GM18505 (cell line): ENCODE results near the gene CAPN1.
"Not testable (repeated sequence)": the region's sequence is repeated elsewhere in the genome, so short reads cannot be mapped to it uniquely, and the experiment has no call there.

Experiments used
- ATAC-seq: cut with Tn5 transposase; IDR thresholded peaks from one replicate; pipeline ENCODE4 v1.9.1; 2021; ENCODE audit not compliant: unreplicated experiment
- POLR2A ChIP-seq: IDR thresholded peaks from 4 replicates; pipeline ENCODE4 v1.6.1; 2011; ENCODE audit warnings: borderline replicate concordance; ENCODE audit not compliant: insufficient read depth, insufficient read length; ENCODE audit errors: extremely low read depth

The CAPN1 gene

GRCh38 chr11:65227879-65228278 is 46.2 kb downstream of the CAPN1 start:
- TF ChIP-seq POLR2A, result no peak
- ATAC-seq, result no peak

GRCh38 chr11:65236194-65237059 is 54.7 kb downstream of the CAPN1 start:
- TF ChIP-seq POLR2A, result no peak
- no peak for ATAC-seq

- not testable (repeated sequence) for ATAC-seq
These were observed 56.6 kb downstream of the CAPN1 start for GRCh38 chr11:65238302-65238701.

- TF ChIP-seq POLR2A, result no peak
- no peak for ATAC-seq
These were observed 59.4 kb downstream of the CAPN1 start for GRCh38 chr11:65241134-65241533.

GRCh38 chr11:65241692-65242091 is 60.0 kb downstream of the CAPN1 start:
- ATAC-seq, result no peak
- no peak for TF ChIP-seq POLR2A

- no peak for TF ChIP-seq POLR2A
These were observed 60.7 kb downstream of the CAPN1 start for GRCh38 chr11:65242389-65242788.

GRCh38 chr11:65243797-65244196 is 62.1 kb downstream of the CAPN1 start:
- no peak for ATAC-seq
- TF ChIP-seq POLR2A, result no peak

More at GRCh38 chr11:65242389-65242788, 60.7 kb downstream of the CAPN1 start:
- no peak for ATAC-seq

- ATAC-seq, result not testable (repeated sequence)
These were observed 63.3 kb downstream of the CAPN1 start for GRCh38 chr11:65245046-65245445.

GRCh38 chr11:65246506-65246905 is 64.8 kb downstream of the CAPN1 start:
- no peak for ATAC-seq

GRCh38 chr11:65248184-65248710 is 66.5 kb downstream of the CAPN1 start:
- not testable (repeated sequence) for ATAC-seq

More at GRCh38 chr11:65246506-65246905, 64.8 kb downstream of the CAPN1 start:
- TF ChIP-seq POLR2A, result no peak

- no peak for ATAC-seq
- TF ChIP-seq POLR2A, result no peak
These were observed 69.7 kb downstream of the CAPN1 start for GRCh38 chr11:65251476-65251875.

- no peak for ATAC-seq
- TF ChIP-seq POLR2A, result no peak
These were observed 73.0 kb downstream of the CAPN1 start for GRCh38 chr11:65254724-65255123.

GRCh38 chr11:65258988-65259387 is 77.3 kb downstream of the CAPN1 start:
- TF ChIP-seq POLR2A, result no peak
- no peak for ATAC-seq

- no peak for ATAC-seq
- no peak for TF ChIP-seq POLR2A
These were observed 78.6 kb downstream of the CAPN1 start for GRCh38 chr11:65260302-65260701.
